ENCODE data around the gene WNT9A.
A peak's percentile ranks its signal among the peaks of the same experiment; 100 is the strongest.

WNT9A gene

DNA sequence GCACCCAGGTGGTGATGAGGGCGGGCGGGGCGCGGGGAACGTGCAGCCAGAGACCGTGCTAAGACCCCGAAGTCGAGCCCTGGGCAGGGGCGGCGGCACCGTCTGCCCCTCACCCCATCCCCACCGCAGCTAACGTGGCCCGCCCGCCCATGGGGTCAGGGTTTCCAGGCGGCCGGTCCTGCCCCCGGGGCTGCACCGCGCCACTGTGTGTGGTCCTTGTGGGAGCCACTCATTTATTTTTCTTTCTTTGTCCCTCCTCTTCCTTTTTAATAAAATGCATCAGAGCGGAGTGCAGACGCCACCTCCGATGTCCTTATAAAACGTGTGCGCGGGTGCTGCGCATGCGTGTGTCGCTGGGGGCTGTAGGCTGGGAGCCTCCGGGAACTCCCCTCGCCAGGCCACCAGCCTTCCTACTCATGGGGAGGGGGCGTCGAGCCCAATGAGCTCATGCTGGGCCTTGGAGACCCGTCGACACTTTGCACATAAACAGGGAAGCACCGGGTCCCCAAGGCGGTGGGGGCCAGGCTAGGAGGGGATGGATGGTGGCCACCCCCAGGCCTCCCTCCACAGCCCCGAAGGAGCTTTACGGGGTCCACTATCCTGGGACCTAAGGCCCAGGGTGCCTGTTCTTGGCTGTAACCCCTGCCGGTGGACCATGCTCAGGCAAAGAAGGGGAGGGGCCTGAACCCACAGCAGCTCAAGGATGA lies 59.9 kb downstream of the WNT9A start:
- TF ChIP-seq, protein P1, sequence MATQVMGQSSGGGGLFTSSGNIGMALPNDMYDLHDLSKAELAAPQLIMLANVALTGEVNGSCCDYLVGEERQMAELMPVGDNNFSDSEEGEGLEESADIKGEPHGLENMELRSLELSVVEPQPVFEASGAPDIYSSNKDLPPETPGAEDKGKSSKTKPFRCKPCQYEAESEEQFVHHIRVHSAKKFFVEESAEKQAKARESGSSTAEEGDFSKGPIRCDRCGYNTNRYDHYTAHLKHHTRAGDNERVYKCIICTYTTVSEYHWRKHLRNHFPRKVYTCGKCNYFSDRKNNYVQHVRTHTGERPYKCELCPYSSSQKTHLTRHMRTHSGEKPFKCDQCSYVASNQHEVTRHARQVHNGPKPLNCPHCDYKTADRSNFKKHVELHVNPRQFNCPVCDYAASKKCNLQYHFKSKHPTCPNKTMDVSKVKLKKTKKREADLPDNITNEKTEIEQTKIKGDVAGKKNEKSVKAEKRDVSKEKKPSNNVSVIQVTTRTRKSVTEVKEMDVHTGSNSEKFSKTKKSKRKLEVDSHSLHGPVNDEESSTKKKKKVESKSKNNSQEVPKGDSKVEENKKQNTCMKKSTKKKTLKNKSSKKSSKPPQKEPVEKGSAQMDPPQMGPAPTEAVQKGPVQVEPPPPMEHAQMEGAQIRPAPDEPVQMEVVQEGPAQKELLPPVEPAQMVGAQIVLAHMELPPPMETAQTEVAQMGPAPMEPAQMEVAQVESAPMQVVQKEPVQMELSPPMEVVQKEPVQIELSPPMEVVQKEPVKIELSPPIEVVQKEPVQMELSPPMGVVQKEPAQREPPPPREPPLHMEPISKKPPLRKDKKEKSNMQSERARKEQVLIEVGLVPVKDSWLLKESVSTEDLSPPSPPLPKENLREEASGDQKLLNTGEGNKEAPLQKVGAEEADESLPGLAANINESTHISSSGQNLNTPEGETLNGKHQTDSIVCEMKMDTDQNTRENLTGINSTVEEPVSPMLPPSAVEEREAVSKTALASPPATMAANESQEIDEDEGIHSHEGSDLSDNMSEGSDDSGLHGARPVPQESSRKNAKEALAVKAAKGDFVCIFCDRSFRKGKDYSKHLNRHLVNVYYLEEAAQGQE (IDR thresholded peaks at IDR 0.05; ENCODE audit: low read depth) = no peak
- TF ChIP-seq RAD21 (IDR thresholded peaks at IDR 0.05; ENCODE audit: low read depth) = no peak
- TF ChIP-seq EP300 (IDR thresholded peaks at IDR 0.05; ENCODE audit: borderline replicate concordance) = no peak
- no peak for TF ChIP-seq CREB1 (IDR thresholded peaks at IDR 0.05; ENCODE audit: low read depth)
- TF ChIP-seq YY1 (IDR thresholded peaks at IDR 0.05; ENCODE audit: low read depth) = no peak
- TF ChIP-seq TCF12 (IDR thresholded peaks at IDR 0.05; ENCODE audit: low read depth) = no peak

DNA sequence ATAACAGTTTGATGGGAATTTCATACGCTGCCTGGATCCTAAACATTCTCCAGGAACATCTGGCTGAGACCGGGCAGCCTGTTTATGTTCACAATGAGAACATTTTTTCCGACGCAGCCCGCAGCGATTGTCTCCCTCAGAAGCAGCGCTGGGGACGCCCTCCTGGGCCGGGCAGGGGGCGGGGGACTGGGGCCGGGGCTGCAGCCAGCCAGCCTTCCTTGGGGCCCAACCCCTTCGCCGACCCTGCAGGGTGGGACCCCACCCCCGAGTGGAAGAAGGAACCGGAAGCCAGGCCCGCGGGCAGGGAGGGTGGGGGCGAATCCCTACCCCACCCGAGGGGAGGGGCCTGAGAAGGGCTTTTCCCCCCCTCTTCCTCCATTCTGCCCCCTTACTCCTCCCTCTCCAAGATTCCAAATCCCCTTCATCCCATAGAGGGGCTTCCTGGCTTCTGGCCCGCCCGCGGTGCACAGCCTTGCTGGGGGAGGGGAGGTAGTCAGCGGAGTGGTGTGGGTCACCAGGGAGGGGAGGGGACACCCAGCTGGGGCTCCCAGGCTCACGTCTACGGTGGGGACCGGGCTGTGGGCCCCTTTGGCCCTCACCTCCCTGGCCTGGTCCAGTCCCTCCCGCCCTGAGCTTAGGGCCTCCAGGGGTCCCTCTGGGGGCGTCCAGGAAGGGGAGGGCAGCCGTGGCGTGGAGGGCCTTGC lies 60.6 kb downstream of the WNT9A start:
- TF ChIP-seq MAX (IDR thresholded peaks at IDR 0.05) (no peak), TEAD4 (IDR thresholded peaks at IDR 0.05) (no peak), CEBPB (IDR thresholded peaks at IDR 0.05) (no peak), YY1 (IDR thresholded peaks at IDR 0.05; ENCODE audit: low read depth) (no peak), ZBTB7A (IDR thresholded peaks at IDR 0.05; ENCODE audit: low read depth) (no peak), FOXM1 (IDR thresholded peaks at IDR 0.05; ENCODE audit: borderline replicate concordance, low read depth) (no peak), CREB1 (IDR thresholded peaks at IDR 0.05; ENCODE audit: low read depth) (no peak), TAF1 (IDR thresholded peaks at IDR 0.05; ENCODE audit: low read depth) (no peak), EGR1 (IDR thresholded peaks at IDR 0.05) (no peak)
- TF ChIP-seq, protein P1 (IDR thresholded peaks at IDR 0.05; ENCODE audit: low read depth) = no peak

DNA sequence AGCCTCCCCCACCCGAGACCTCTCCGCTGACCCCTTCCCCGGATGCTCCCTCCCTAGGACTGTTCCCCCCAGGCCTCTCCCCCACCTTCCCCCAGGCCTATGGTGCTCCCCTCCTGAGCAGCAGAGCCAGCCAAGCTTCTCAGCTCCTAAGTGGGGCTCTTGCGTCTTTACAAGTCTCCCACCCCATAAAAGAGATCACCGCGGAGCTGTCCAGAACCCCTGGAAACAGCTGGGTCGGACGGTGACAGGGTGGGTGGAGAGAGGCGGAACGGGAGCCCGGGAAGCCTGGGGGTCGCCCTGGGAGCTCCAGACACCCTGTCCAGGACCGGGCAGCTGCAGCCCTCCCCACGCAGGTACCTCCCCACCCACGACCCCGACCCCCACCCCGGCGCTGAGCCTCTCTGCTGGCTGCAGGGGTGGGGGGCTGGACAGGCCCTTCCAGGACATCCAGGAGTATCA lies 61.2 kb downstream of the WNT9A start:
- TF ChIP-seq TCF12 (IDR thresholded peaks at IDR 0.05; ENCODE audit: low read depth) (no peak), USF1 (IDR thresholded peaks at IDR 0.05) (no peak), ZBTB7A (IDR thresholded peaks at IDR 0.05; ENCODE audit: low read depth) (no peak), FOXM1 (IDR thresholded peaks at IDR 0.05; ENCODE audit: borderline replicate concordance, low read depth) (no peak), YY1 (IDR thresholded peaks at IDR 0.05; ENCODE audit: low read depth) (no peak), RAD21 (IDR thresholded peaks at IDR 0.05; ENCODE audit: low read depth) (no peak), MAX (IDR thresholded peaks at IDR 0.05) (no peak), NFIC (IDR thresholded peaks at IDR 0.05) (no peak)
- TF ChIP-seq, protein P1 (IDR thresholded peaks at IDR 0.05; ENCODE audit: low read depth) = no peak

GRCh38 chr1:227885648-227886502 lies 61.9 kb downstream of the WNT9A start:
- no peak for TF ChIP-seq TEAD4 (IDR thresholded peaks at IDR 0.05)
- TF ChIP-seq RAD21 (IDR thresholded peaks at IDR 0.05; ENCODE audit: low read depth) = peak; percentile 28; the same call in 1 of the 2 replicates
- TF ChIP-seq CEBPB (IDR thresholded peaks at IDR 0.05) = no peak
- TF ChIP-seq ZBTB7A (IDR thresholded peaks at IDR 0.05; ENCODE audit: low read depth) = no peak; the same call in none of the 2 replicates
- TF ChIP-seq MAX (IDR thresholded peaks at IDR 0.05) = peak; percentile 57
- no peak for TF ChIP-seq FOXM1 (IDR thresholded peaks at IDR 0.05; ENCODE audit: borderline replicate concordance, low read depth)
- 0 out of 2 replicates have a peak, but pooled peaks have one; percentile 61 for TF ChIP-seq YY1 (IDR thresholded peaks at IDR 0.05; ENCODE audit: low read depth)
- TF ChIP-seq TCF12 (IDR thresholded peaks at IDR 0.05; ENCODE audit: low read depth) = 0 out of 2 replicates have a peak, but pooled peaks have one; percentile 27
- TF ChIP-seq TAF1 (IDR thresholded peaks at IDR 0.05; ENCODE audit: low read depth) = no peak
- peak; percentile 70 for TF ChIP-seq NFIC (IDR thresholded peaks at IDR 0.05)
- TF ChIP-seq CREB1 (IDR thresholded peaks at IDR 0.05; ENCODE audit: low read depth) = no peak
